OCI-LY1 (cell line): Measurements from ENCODE around the gene PELO.

Experiments
- H2AFZ ChIP-seq: fragments of 200-600 bp; sonication (generic), shearing (Covaris generic); 2 replicates; pipeline ENCODE4 v1.6.0; 2014; ENCODE audit warnings: antibody characterized with exemption, mild to moderate bottlenecking, low read length
- H3F3A ChIP-seq: fragments of 200-600 bp; sonication (generic), shearing (Covaris generic); 2 replicates; pipeline ENCODE4 v1.6.0; 2014; ENCODE audit warnings: mild to moderate bottlenecking, antibody characterized with exemption, low read length, moderate library complexity; ENCODE audit not compliant: insufficient read depth
- H3K27ac ChIP-seq: fragments of 200-600 bp; sonication (generic); 2 replicates; pipeline ENCODE4 v1.5.1; 2014; ENCODE audit warnings: low read length, mixed run types, mild to moderate bottlenecking, low read depth; ENCODE audit not compliant: poor library complexity, severe bottlenecking
- H3K27me3 ChIP-seq: fragments of 200-600 bp; sonication (generic); 2 replicates; pipeline ENCODE4 v1.6.0; 2014; ENCODE audit warnings: antibody characterized with exemption, mild to moderate bottlenecking, low read length, moderate library complexity; ENCODE audit not compliant: insufficient read depth
- H3K36me3 ChIP-seq: fragments of 200-600 bp; sonication (generic); 2 replicates; pipeline ENCODE4 v1.6.1; 2014; ENCODE audit warnings: mild to moderate bottlenecking, antibody characterized with exemption, low read length, moderate library complexity, mixed read lengths; ENCODE audit not compliant: insufficient read depth
- H3K4me1 ChIP-seq: fragments of 200-600 bp; sonication (generic); 2 replicates; pipeline ENCODE4 v1.5.1; 2014; ENCODE audit warnings: mild to moderate bottlenecking, low read length, moderate library complexity; ENCODE audit not compliant: insufficient read depth, severe bottlenecking
- H3K4me2 ChIP-seq: fragments of 200-600 bp; sonication (generic), shearing (Covaris generic); 2 replicates; pipeline ENCODE4 v1.6.1; 2014; ENCODE audit warnings: low read length
- H3K4me3 ChIP-seq: fragments of 200-600 bp; sonication (generic); 2 replicates; pipeline ENCODE4 v1.5.1; 2014; ENCODE audit warnings: low read length, low read depth, mild to moderate bottlenecking, mixed read lengths; ENCODE audit not compliant: poor library complexity, severe bottlenecking
- H3K79me2 ChIP-seq: fragments of 200-600 bp; shearing (Covaris generic); 2 replicates; pipeline ENCODE4 v1.6.1; 2016; ENCODE audit warnings: mixed run types, low read length, mixed read lengths; ENCODE audit not compliant: insufficient read depth
- H3K9ac ChIP-seq: fragments of 200-600 bp; sonication (generic), shearing (Covaris generic); 2 replicates; pipeline ENCODE4 v1.6.1; 2014; ENCODE audit warnings: mild to moderate bottlenecking, low read length, mixed read lengths
- H3K9me2 ChIP-seq: fragments of 200-600 bp; sonication (generic), shearing (Covaris generic); 2 replicates; pipeline ENCODE4 v1.6.1; 2014; ENCODE audit warnings: low read depth, mild to moderate bottlenecking, low read length, mixed read lengths
- H3K9me3 ChIP-seq: fragments of 200-600 bp; shearing (Covaris generic); 2 replicates; pipeline ENCODE4 v1.6.1; 2014; ENCODE audit warnings: low read length, mixed read lengths
- H4K20me1 ChIP-seq: fragments of 200-600 bp; sonication (generic), shearing (Covaris generic); 2 replicates; pipeline ENCODE4 v1.6.0; 2016; ENCODE audit warnings: mild to moderate bottlenecking, low read length; ENCODE audit not compliant: insufficient read depth
- EZH2 ChIP-seq: fragments of 200-600 bp; sonication (generic), shearing (Covaris generic); IDR thresholded peaks from 2 replicates; pipeline ENCODE4 v1.8.0; 2017; ENCODE audit warnings: borderline replicate concordance, mixed run types, mild to moderate bottlenecking, antibody characterized with exemption, low read length, moderate library complexity, mixed read lengths
- TF ChIP-seq, protein P1 (sequence below): fragments of 200-600 bp; sonication (generic), shearing (Covaris generic); IDR thresholded peaks from 2 replicates; pipeline ENCODE4 v1.5.1; 2017; ENCODE audit warnings: mild to moderate bottlenecking, antibody characterized with exemption, low read length, moderate library complexity, mixed read lengths

PELO gene

DNA sequence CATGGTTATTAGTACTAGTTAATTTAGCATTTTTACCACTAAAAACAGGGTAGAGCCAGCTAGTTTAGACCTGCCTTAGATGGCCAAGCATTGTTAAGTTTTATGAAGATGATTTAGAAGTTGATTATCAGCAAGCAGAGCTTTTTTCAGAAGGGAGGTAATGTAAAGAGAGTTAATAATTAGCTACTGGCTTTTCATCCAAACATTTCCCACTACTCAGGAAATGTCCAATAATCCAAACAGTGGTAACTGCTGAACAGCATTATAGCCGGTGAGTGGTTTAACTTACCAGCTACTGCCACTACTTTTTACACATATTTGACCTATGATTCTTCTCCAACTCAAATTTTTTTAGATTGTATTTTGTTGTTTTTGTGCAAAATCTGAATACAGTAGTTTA, 1.7 kb downstream of the PELO start:
- H3K4me1 ChIP-seq, result no peaks in the 10 kb centered on the region
- no peaks in the 10 kb centered on the region for H3K9me2 ChIP-seq
- TF ChIP-seq, protein P1, sequence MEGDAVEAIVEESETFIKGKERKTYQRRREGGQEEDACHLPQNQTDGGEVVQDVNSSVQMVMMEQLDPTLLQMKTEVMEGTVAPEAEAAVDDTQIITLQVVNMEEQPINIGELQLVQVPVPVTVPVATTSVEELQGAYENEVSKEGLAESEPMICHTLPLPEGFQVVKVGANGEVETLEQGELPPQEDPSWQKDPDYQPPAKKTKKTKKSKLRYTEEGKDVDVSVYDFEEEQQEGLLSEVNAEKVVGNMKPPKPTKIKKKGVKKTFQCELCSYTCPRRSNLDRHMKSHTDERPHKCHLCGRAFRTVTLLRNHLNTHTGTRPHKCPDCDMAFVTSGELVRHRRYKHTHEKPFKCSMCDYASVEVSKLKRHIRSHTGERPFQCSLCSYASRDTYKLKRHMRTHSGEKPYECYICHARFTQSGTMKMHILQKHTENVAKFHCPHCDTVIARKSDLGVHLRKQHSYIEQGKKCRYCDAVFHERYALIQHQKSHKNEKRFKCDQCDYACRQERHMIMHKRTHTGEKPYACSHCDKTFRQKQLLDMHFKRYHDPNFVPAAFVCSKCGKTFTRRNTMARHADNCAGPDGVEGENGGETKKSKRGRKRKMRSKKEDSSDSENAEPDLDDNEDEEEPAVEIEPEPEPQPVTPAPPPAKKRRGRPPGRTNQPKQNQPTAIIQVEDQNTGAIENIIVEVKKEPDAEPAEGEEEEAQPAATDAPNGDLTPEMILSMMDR, result no peak
- TF ChIP-seq EZH2, result no peak
- no peaks in the 10 kb centered on the region for H3K79me2 ChIP-seq
- no peaks in the 10 kb centered on the region for H3F3A ChIP-seq
- no peaks in the 10 kb centered on the region for H3K36me3 ChIP-seq
- H3K9me3 ChIP-seq, result no peaks in the 10 kb centered on the region
- no peak overlapping the region for H2AFZ ChIP-seq
- no peaks in the 10 kb centered on the region for H3K27me3 ChIP-seq
- no peak overlapping the region for H3K9ac ChIP-seq
- H3K4me2 ChIP-seq, result no peak overlapping the region
- no peak overlapping the region for H3K27ac ChIP-seq
- H3K4me3 ChIP-seq, result no peak overlapping the region
- H4K20me1 ChIP-seq, result no peaks in the 10 kb centered on the region

DNA sequence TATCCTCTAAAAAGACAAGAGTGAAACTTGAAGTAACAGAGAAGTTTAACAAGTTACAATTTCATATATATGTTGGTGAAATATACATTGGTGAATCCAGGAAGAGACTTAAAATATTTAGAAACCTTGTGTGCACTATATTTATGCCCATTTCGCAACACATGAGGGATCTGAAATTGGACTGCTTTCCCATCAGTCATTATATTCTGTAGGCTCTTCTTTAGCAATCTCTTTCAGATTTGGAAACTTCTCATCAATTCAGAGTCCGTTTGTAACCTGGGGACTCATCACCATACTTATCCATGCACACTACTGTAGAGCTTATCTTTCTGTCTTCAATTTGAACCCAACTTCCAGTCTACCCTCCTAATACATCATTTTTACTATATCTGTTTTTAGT, 2.1 kb downstream of the PELO start:
- Histone ChIP-seq H3K27ac (no peak overlapping the region), H3K4me2 (no peak overlapping the region), H4K20me1 (no peaks in the 10 kb centered on the region), H3K4me1 (no peaks in the 10 kb centered on the region), H3F3A (no peaks in the 10 kb centered on the region), H3K79me2 (no peaks in the 10 kb centered on the region), H3K27me3 (no peaks in the 10 kb centered on the region), H3K36me3 (no peaks in the 10 kb centered on the region), H2AFZ (no peak overlapping the region), H3K9me2 (no peaks in the 10 kb centered on the region), H3K9ac (no peak overlapping the region), H3K4me3 (no peak overlapping the region), H3K9me3 (no peaks in the 10 kb centered on the region)
- no peak for TF ChIP-seq EZH2
- TF ChIP-seq, protein P1, result no peak

DNA sequence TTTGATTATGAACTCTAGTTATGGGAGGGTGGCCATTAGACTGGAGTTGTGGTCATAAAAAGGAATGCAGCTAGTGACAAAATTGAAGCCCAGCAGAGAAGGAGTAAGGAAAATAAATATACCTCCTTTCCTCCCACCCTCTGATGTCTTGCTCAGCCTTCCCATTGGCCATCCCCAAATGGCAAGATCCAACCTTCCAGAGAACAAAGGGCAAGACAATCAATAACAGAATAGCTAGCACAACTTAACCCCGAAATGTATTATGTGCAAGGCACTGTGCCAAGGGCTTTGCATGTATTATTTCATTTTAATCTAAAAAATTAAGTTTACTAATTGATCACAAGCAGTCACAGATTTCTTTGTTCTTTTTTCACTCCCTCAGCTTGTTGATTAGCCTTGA, 3.6 kb downstream of the PELO start:
- no peak overlapping the region for H3K4me3 ChIP-seq
- TF ChIP-seq, protein P1, result no peak
- no peak for TF ChIP-seq EZH2
- H3F3A ChIP-seq, result no peaks in the 10 kb centered on the region
- H3K27ac ChIP-seq, result no peak overlapping the region
- no peaks in the 10 kb centered on the region for H3K9me3 ChIP-seq
- H3K9ac ChIP-seq, result no peak overlapping the region
- no peak overlapping the region for H3K4me2 ChIP-seq
- H3K36me3 ChIP-seq, result no peaks in the 10 kb centered on the region
- no peaks in the 10 kb centered on the region for H3K9me2 ChIP-seq
- no peaks in the 10 kb centered on the region for H3K27me3 ChIP-seq
- H3K79me2 ChIP-seq, result no peaks in the 10 kb centered on the region
- no peaks in the 10 kb centered on the region for H3K4me1 ChIP-seq
- H4K20me1 ChIP-seq, result no peaks in the 10 kb centered on the region
- H2AFZ ChIP-seq, result no peak overlapping the region
